HepG2 (cell line): ENCODE results near the gene BPGM. TPM values are rescaled to one million over a fixed set of nuclear protein-coding genes. Genes with fewer than 3 reads are reported as not detected.

Source experiments
- ATAC-seq: fragments of 200-7000 bp; cut with Tn5 transposase; 3 replicates; pipeline ENCODE4 v1.9.1; 2020; ENCODE audit warnings: mild to moderate bottlenecking, moderate library complexity
- BruUV-seq: library from RNA; stranded (reverse); fragments of 400-500 nt; replicated peaks from 2 replicates; lab custom pipeline; 2021; lab: Mats Ljungman, UMichigan
- CTCF ChIA-PET: fragments of 300-600 bp; formaldehyde crosslinking; extraction: SDS; loops from one replicate; lab custom pipeline; 2021; ENCODE audit warnings: low total read pairs, inconsistent platforms, low intra/inter-chr PET ratio; lab: Yijun Ruan, JAX
- POLR2A ChIA-PET: fragments of 350-600 bp; sonication (Branson Sonifier 250); formaldehyde crosslinking; loops from one replicate; lab custom pipeline; 2020; ENCODE audit warnings: antibody characterized with exemption, inconsistent platforms; lab: Yijun Ruan, JAX
- DNase-seq: peaks from one replicate; pipeline ENCODE4 v3.0.0-alpha.2; 2015; ENCODE audit warnings: low spot score
- FAIRE-seq: peaks from 3 replicates; lab custom pipeline; 2011; peaks lifted over from hg19 to GRCh38; lab: Jason Lieb, UNC
- H2AFZ ChIP-seq: one replicate; pipeline ENCODE4 v1.6.1; 2011; ENCODE audit warnings: low read length, inconsistent platforms
- H3K27ac ChIP-seq: fragments of 300-600 bp; 3 replicates; pipeline ENCODE4 v1.8.0; 2011; ENCODE audit warnings: mixed run types, mild to moderate bottlenecking, mixed read lengths, low read length, inconsistent platforms; ENCODE audit not compliant: insufficient read depth; ENCODE audit errors: extremely low read length
- H3K27me3 ChIP-seq, 2 experiments: fragments of 200-600 bp in 1 of 2; 2 replicates in 1 of 2; 3 replicates in 1 of 2; pipeline versions ENCODE4 v1.6.0 to v1.8.0; 2011; ENCODE audit warnings: low read length in 2 of 2, mild to moderate bottlenecking in 2 of 2, moderate library complexity in 2 of 2, inconsistent platforms in 1 of 2; ENCODE audit not compliant: insufficient read depth in 2 of 2, control insufficient read depth in 1 of 2
- H3K36me3 ChIP-seq, 2 experiments: fragments of 200-600 bp in 1 of 2; replicated peaks in 1 of 2; 2 replicates in 1 of 2; 3 replicates in 1 of 2; pipeline versions ENCODE4 v1.5.1 to v1.8.0; 2011; ENCODE audit warnings: low read length in 2 of 2, inconsistent platforms in 1 of 2; ENCODE audit not compliant: insufficient read depth in 2 of 2, control insufficient read depth in 1 of 2
- H3K4me1 ChIP-seq: 2 replicates; pipeline ENCODE4 v1.5.1; 2012; ENCODE audit warnings: low read length, inconsistent platforms; ENCODE audit not compliant: insufficient read depth
- H3K4me2 ChIP-seq: 2 replicates; pipeline ENCODE4 v1.6.0; 2011; ENCODE audit warnings: low read depth, low read length, inconsistent platforms
- H3K4me3 ChIP-seq, 3 experiments: fragments of 200-600 bp in 1 of 3; sonication (generic), shearing (Covaris generic) in 1 of 3; replicated peaks in 1 of 3; 2 replicates each; pipeline ENCODE4 v1.5.1; 2011 to 2016; ENCODE audit warnings: low read length in 3 of 3, inconsistent platforms in 2 of 3, low read depth in 2 of 3, mild to moderate bottlenecking in 2 of 3, control low read depth in 1 of 3, mixed read lengths in 1 of 3; ENCODE audit not compliant: insufficient read depth in 1 of 3
- H3K79me2 ChIP-seq: one replicate; pipeline ENCODE4 v1.6.1; 2011; ENCODE audit warnings: low read length, inconsistent platforms; ENCODE audit not compliant: insufficient read depth
- H3K9ac ChIP-seq: 2 replicates; pipeline ENCODE4 v1.6.0; 2011; ENCODE audit warnings: mild to moderate bottlenecking, low read depth, low read length, inconsistent platforms; ENCODE audit not compliant: insufficient read depth
- H3K9me3 ChIP-seq: 2 replicates; pipeline ENCODE4 v1.5.1; 2012; ENCODE audit warnings: mild to moderate bottlenecking, low read length
- H4K20me1 ChIP-seq: 2 replicates; pipeline ENCODE4 v1.6.0; 2011; ENCODE audit warnings: inconsistent platforms, mild to moderate bottlenecking, low read length, moderate library complexity; ENCODE audit not compliant: insufficient read depth
- GABPB1 ChIP-seq: IDR thresholded peaks from 2 replicates; pipeline ENCODE4 v1.6.1; 2016; ENCODE audit warnings: mild to moderate bottlenecking, missing genetic modification reagents, moderate library complexity, missing compliant biosample characterization
- NR2F2 ChIP-seq: IDR thresholded peaks from 2 replicates; pipeline ENCODE4 v1.6.1; 2012; ENCODE audit warnings: low read depth, inconsistent platforms, borderline replicate concordance
- POGZ ChIP-seq: sonication (generic); formaldehyde crosslinking; IDR thresholded peaks from 2 replicates; pipeline ENCODE4 v1.4.0; 2020; ENCODE audit warnings: mild to moderate bottlenecking, missing genetic modification reagents
- RAD21 ChIP-seq: fragments of 450-650 bp; formaldehyde crosslinking; IDR thresholded peaks from 2 replicates; pipeline ENCODE4 v1.5.0; 2020; ENCODE audit warnings: mild to moderate bottlenecking
- SOX13 ChIP-seq, 3 experiments: fragments of 450-650 bp in 1 of 3; sonication (generic) in 1 of 3; formaldehyde crosslinking in 1 of 3; IDR thresholded peaks in 2 of 3; conservative IDR thresholded peaks in 1 of 3; 2 replicates each; pipeline versions ENCODE4 v1.5.0 to v1.6.1; 2016 to 2020; ENCODE audit warnings: antibody characterized with exemption in 1 of 3, mild to moderate bottlenecking in 1 of 3, missing compliant biosample characterization in 1 of 3, missing genetic modification reagents in 1 of 3, moderate library complexity in 1 of 3
- SOX5 ChIP-seq: IDR thresholded peaks from 2 replicates; pipeline ENCODE4 v1.6.1; 2016; ENCODE audit warnings: borderline replicate concordance
- TBX2 ChIP-seq: sonication (generic); formaldehyde crosslinking; IDR thresholded peaks from 2 replicates; pipeline ENCODE4 v1.5.0; 2020; ENCODE audit warnings: missing genetic modification reagents, mild to moderate bottlenecking, borderline replicate concordance
- ZIK1 ChIP-seq: sonication (generic); formaldehyde crosslinking; IDR thresholded peaks from 2 replicates; pipeline ENCODE4 v1.5.0; 2020; ENCODE audit warnings: mild to moderate bottlenecking, low read depth, missing genetic modification reagents, borderline replicate concordance
- ZNF550 ChIP-seq: sonication (generic); formaldehyde crosslinking; IDR thresholded peaks from 2 replicates; pipeline ENCODE4 v1.4.0; 2020; ENCODE audit warnings: mild to moderate bottlenecking, missing genetic modification reagents, borderline replicate concordance
- ZNF724P ChIP-seq: sonication (generic); formaldehyde crosslinking; IDR thresholded peaks from 2 replicates; pipeline ENCODE4 v1.8.0; 2022; ENCODE audit warnings: missing genetic modification reagents, borderline replicate concordance
- ZSCAN29 ChIP-seq: sonication (generic); formaldehyde crosslinking; conservative IDR thresholded peaks from 2 replicates; pipeline ENCODE4 v1.4.0; 2020; ENCODE audit warnings: mild to moderate bottlenecking, missing genetic modification reagents
- WGBS: methylation state at CpG from one replicate; pipeline ENCODE4 v1.1.6; 2017; ENCODE audit warnings: low lambda C conversion rate; 5-methylcytosine and 5-hydroxymethylcytosine counted together
- in situ Hi-C: cut with HindIII; loops from 2 replicates; pipeline ENCODE4 v1.10.0; 2017; ENCODE audit warnings: low pct_unique_long_range_greater_than_20kb; ENCODE audit not compliant: extremely low pct_ligation_motif_present
- intact Hi-C: fragments of 100-400 bp; cut with micrococcal nuclease; formaldehyde crosslinking; loops from one replicate; pipeline ENCODE4 v1.10.0; 2022; ENCODE audit not compliant: unreplicated experiment
- polyA plus RNA-seq, 8 experiments: library from polyadenylated mRNA; depleted of rRNA in 3 of 8; stranded (reverse) in 7 of 8; unstranded in 1 of 8; fragments of >200 nt; fragmentation: Illumina TruSeq in 4 of 8; extraction: Trizol in 4 of 8; gene quantifications; 2 replicates each; pipeline versions ENCODE4 v1.2.1 to v1.2.3, GENCODE V29; 2011 to 2016; ENCODE audit warnings: low read depth in 4 of 8, missing spikeins in 1 of 8, mixed read lengths in 1 of 8; ENCODE audit not compliant: insufficient read depth in 1 of 8
- total RNA-seq, 5 experiments: library from RNA; depleted of rRNA; stranded (reverse); fragments of >200 nt; fragmentation: Illumina TruSeq; extraction: Trizol; gene quantifications; 2 replicates each; pipeline ENCODE4 v1.2.3, GENCODE V29; 2016; ENCODE audit warnings: low read depth in 1 of 5
- TF ChIP-seq, protein P1 (sequence below): sonication (generic); formaldehyde crosslinking; IDR thresholded peaks from 2 replicates; pipeline ENCODE4 v1.4.0; 2020; ENCODE audit warnings: missing genetic modification reagents

BPGM gene
- total and polyA plus RNA-seq, 2 of the 13 experiments (the other 11 are each of a cell fraction or from before 2014, with no cell fraction given): 4.0 to 7.5 TPM

DNA sequence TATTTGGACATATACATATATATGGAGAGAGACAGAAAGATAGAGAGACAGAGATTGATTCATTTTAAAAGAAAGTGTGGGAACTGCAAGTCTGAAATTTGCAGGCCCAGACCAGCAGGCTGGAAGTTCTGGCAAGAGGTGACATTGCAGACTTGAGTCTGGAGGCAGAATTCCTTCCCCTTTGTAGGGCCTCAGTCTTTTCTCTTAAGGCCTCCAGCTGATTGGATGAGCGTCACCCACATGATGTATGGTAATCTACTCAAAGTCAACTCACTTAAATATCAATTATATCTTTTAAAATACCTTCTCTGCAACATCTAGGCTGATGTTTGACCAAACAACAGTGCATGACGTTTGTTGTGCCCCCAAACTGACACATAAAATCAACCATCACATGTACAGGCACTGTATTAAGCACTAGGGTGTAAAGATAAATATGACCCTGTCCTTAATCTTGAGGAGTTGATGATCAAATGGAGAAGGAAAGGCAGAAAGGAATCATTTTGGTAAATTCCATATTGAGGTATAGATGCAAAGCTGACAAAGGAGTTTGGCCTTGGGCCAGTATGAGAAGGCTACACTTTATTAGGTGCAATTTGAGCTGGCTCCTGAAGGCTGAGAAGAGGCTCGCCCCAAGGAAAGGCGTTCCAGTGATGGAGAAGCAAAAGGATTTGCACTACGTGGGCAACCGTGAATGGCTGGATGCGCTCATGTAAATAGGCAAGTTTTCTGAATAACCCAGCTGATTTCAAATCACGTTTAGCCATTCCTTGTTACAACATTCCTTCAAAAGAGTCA lies 52.6 kb downstream of the BPGM start:
- H3K9ac ChIP-seq: no peak overlapping the region
- CTCF ChIA-PET: no interaction called here
- no TSS peak for BruUV-seq
- no peaks in the 10 kb centered on the region for H3K9me3 ChIP-seq
- no peak overlapping the region for H2AFZ ChIP-seq
- no peak overlapping the region for H3K4me2 ChIP-seq
- DNase-seq (no peak), ATAC-seq (no peak), FAIRE-seq (no peak)
- intact Hi-C loops (loop anchor here (10.0 kb wide), 1 partner anchor 46 kb away; no protein-coding TSS in a partner anchor), in situ Hi-C loops (no loop called here)
- H3K27me3 ChIP-seq: peaks cover 0 to 24% of the 10 kb centered on the region in 2 experiments; a peak in 1 of 5 replicates
- H4K20me1 ChIP-seq: no peaks in the 10 kb centered on the region
- H3K4me1 ChIP-seq: peaks cover 17% of the 10 kb centered on the region
- no peak for TF ChIP-seq GABPB1 (CRISPR knock-in tag)
- no peak for TF ChIP-seq ZNF550
- no peak for TF ChIP-seq SOX5 (CRISPR knock-in tag)
- TF ChIP-seq POGZ (CRISPR knock-in tag): no peak
- no peak for TF ChIP-seq SOX13 (IDR thresholded peaks at IDR 0.05)
- TF ChIP-seq SOX13 (CRISPR knock-in tag; conservative IDR thresholded peaks at IDR 0.05 in 1 of 2, IDR thresholded peaks at IDR 0.05 in 1 of 2): no peak
- TF ChIP-seq ZNF724P: no peak
- TF ChIP-seq ZIK1 (CRISPR knock-in tag): no peak
- H3K4me3 ChIP-seq: no peak overlapping the region
- no peak overlapping the region for H3K27ac ChIP-seq
- H3K79me2 ChIP-seq: no peaks in the 10 kb centered on the region
- WGBS: 36% methylated on average over 8 of the region's 8 CpGs
- H3K36me3 ChIP-seq: no peaks in the 10 kb centered on the region
- POLR2A ChIA-PET: no interaction called here

DNA sequence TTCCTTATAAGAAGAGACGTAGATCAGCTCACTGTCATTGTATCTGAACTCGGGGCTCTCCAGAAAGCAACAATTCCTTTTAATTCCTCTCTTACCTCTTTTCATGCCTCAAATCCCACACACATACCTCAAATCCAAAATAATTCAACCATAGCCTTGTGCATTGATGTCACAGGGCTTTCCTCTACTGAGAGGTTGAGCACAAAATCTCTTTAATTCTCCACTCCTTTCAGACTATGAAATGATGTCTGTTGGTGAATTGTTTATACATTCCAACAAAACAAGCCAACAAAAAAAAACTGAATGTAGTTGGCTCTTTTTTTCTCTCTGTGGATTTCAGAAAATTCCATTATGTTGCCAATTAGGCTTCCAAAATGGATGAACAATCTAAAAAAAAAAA lies 53.2 kb downstream of the BPGM start:
- Histone ChIP-seq H3K27ac (no peak overlapping the region), H3K79me2 (no peaks in the 10 kb centered on the region), H3K4me2 (no peak overlapping the region), H3K36me3 (no peaks in the 10 kb centered on the region), H4K20me1 (no peaks in the 10 kb centered on the region), H3K9ac (no peak overlapping the region), H3K4me3 (no peak overlapping the region), H3K4me1 (peaks cover 19% of the 10 kb centered on the region), H3K27me3 (peaks cover 0 to 29% of the 10 kb centered on the region in 2 experiments; a peak in 1 of 5 replicates), H2AFZ (no peak overlapping the region), H3K9me3 (no peaks in the 10 kb centered on the region)
- DNase-seq (no peak), ATAC-seq (no peak), FAIRE-seq (no peak)
- intact Hi-C loops: loop anchor here (2.0 to 10.0 kb wide), 3 partner anchors 45 to 67 kb away; partner anchors contain the start of gene BPGM
- no TSS peak for BruUV-seq
- TF ChIP-seq NR2F2 (no peak), RAD21 (CRISPR knock-in tag) (no peak), TBX2 (CRISPR knock-in tag) (no peak), ZSCAN29 (no peak)
- TF ChIP-seq, protein P1, sequence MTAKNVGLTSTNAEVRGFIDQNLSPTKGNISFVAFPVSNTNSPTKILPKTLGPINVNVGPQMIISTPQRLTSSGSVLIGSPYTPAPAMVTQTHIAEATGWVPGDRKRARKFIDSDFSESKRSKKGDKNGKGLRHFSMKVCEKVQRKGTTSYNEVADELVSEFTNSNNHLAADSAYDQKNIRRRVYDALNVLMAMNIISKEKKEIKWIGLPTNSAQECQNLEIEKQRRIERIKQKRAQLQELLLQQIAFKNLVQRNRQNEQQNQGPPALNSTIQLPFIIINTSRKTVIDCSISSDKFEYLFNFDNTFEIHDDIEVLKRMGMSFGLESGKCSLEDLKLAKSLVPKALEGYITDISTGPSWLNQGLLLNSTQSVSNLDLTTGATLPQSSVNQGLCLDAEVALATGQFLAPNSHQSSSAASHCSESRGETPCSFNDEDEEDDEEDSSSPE (CRISPR knock-in tag): no peak
- 74% methylated on average over 2 of the region's 2 CpGs for WGBS
- ChIA-PET CTCF (no interaction called here), POLR2A (no interaction called here)
- in situ Hi-C loops: loop anchor here (5.0 kb wide), 1 partner anchor 68 kb away; no protein-coding TSS in a partner anchor
